ENCODE data around the gene EIF1. TPM values are rescaled to one million over a fixed set of nuclear protein-coding genes. Genes with fewer than 3 reads are reported as not detected.

Gene EIF1
- total RNA-seq, 2 donors from 2014 or later: 526 to 573 TPM

GRCh38 chr17:41687828-41688640, 651 bp upstream of the EIF1 start:
- H3K4me3 ChIP-seq (ENCODE audit: low read length): peak overlapping the region; percentile 93
- peak overlapping the region; percentile 40 for H3K27ac ChIP-seq (ENCODE audit: low read depth, low read length)
- peak; percentile 49 for TF ChIP-seq CTCF (conservative IDR thresholded peaks at IDR 0.05)
- H3K9ac ChIP-seq (ENCODE audit: extremely low read depth, low read length, poor library complexity, severe bottlenecking): peak overlapping the region; percentile 41
- Mint-ChIP-seq H3K27ac (peak overlapping the region; percentile 96), H3K36me3 (ENCODE audit: low read depth) (peaks cover 36% of the 10 kb centered on the region), H3K27me3 (ENCODE audit: insufficient read depth) (peaks cover 4% of the 10 kb centered on the region), H3K4me1 (peaks cover 9% of the 10 kb centered on the region), H3K9me3 (peaks cover 23% of the 10 kb centered on the region), H3K4me3 (peak overlapping the region; percentile 99)
- peaks cover 7% of the 10 kb centered on the region for H3K9me3 ChIP-seq (ENCODE audit: control insufficient read depth, low read length)
- H3K27me3 ChIP-seq (ENCODE audit: control insufficient read depth, insufficient read depth, low read length, poor library complexity, severe bottlenecking): no peaks in the 10 kb centered on the region
- peaks cover 37% of the 10 kb centered on the region for H3K36me3 ChIP-seq (ENCODE audit: control insufficient read depth, insufficient read depth, low read length)
- 0 to 13% methylated on average over 5 to 23 of the region's 23 CpGs for WGBS, 2 experiments (ENCODE audit: insufficient coverage in 1 of 2, insufficient read length in 1 of 2)
- H3K4me1 ChIP-seq (ENCODE audit: control insufficient read depth, insufficient read depth, low read length): no peaks in the 10 kb centered on the region
- DNase-seq: peak; percentile 66

GRCh38 chr17:41689497-41690299, 1.0 kb downstream of the EIF1 start:
- Histone ChIP-seq H3K36me3 (ENCODE audit: control insufficient read depth, insufficient read depth, low read length) (peaks cover 44% of the 10 kb centered on the region), H3K9ac (ENCODE audit: extremely low read depth, low read length, poor library complexity, severe bottlenecking) (peak overlapping the region; percentile 99), H3K4me3 (ENCODE audit: low read length) (peak overlapping the region; percentile 91), H3K9me3 (ENCODE audit: control insufficient read depth, low read length) (peaks cover 7% of the 10 kb centered on the region), H3K27me3 (ENCODE audit: control insufficient read depth, insufficient read depth, low read length, poor library complexity, severe bottlenecking) (no peaks in the 10 kb centered on the region), H3K4me1 (ENCODE audit: control insufficient read depth, insufficient read depth, low read length) (no peaks in the 10 kb centered on the region), H3K27ac (ENCODE audit: low read depth, low read length) (peak overlapping the region; percentile 98)
- DNase-seq: peak; percentile 84
- no peaks in the 10 kb centered on the region for H3K27me3 Mint-ChIP-seq (ENCODE audit: insufficient read depth)
- H3K9me3 Mint-ChIP-seq: peaks cover 23% of the 10 kb centered on the region
- H3K36me3 Mint-ChIP-seq (ENCODE audit: low read depth): peaks cover 36% of the 10 kb centered on the region
- 6 to 10% methylated on average over 24 to 27 of the region's 27 CpGs for WGBS, 2 experiments (ENCODE audit: insufficient coverage in 1 of 2, insufficient read length in 1 of 2)
- peaks cover 9% of the 10 kb centered on the region for H3K4me1 Mint-ChIP-seq
- peak; percentile 93 for TF ChIP-seq CTCF (conservative IDR thresholded peaks at IDR 0.05)
- H3K27ac Mint-ChIP-seq: peak overlapping the region; percentile 98
- peak overlapping the region; percentile 99 for H3K4me3 Mint-ChIP-seq

GRCh38 chr17:41690497-41690896, 1.8 kb downstream of the EIF1 start:
- no peak overlapping the region for H3K27ac ChIP-seq (ENCODE audit: low read depth, low read length)
- H3K4me1 Mint-ChIP-seq: peaks cover 9% of the 10 kb centered on the region
- peak; percentile 36 for DNase-seq
- H3K4me3 Mint-ChIP-seq: peak overlapping the region; percentile 99
- peaks cover 15% of the 10 kb centered on the region for H3K9me3 Mint-ChIP-seq
- H3K9me3 ChIP-seq (ENCODE audit: control insufficient read depth, low read length): peaks cover 7% of the 10 kb centered on the region
- H3K27me3 Mint-ChIP-seq (ENCODE audit: insufficient read depth): no peaks in the 10 kb centered on the region
- 94 to 100% methylated on average over 2 of the region's 2 CpGs for WGBS, 2 experiments (ENCODE audit: insufficient coverage in 1 of 2, insufficient read length in 1 of 2)
- H3K36me3 Mint-ChIP-seq (ENCODE audit: low read depth): peaks cover 36% of the 10 kb centered on the region
- no peak for TF ChIP-seq CTCF (conservative IDR thresholded peaks at IDR 0.05)
- H3K27me3 ChIP-seq (ENCODE audit: control insufficient read depth, insufficient read depth, low read length, poor library complexity, severe bottlenecking): no peaks in the 10 kb centered on the region
- peak overlapping the region; percentile 99 for H3K9ac ChIP-seq (ENCODE audit: extremely low read depth, low read length, poor library complexity, severe bottlenecking)
- peaks cover 44% of the 10 kb centered on the region for H3K36me3 ChIP-seq (ENCODE audit: control insufficient read depth, insufficient read depth, low read length)
- no peaks in the 10 kb centered on the region for H3K4me1 ChIP-seq (ENCODE audit: control insufficient read depth, insufficient read depth, low read length)
- H3K27ac Mint-ChIP-seq: peak overlapping the region; percentile 98
- H3K4me3 ChIP-seq (ENCODE audit: low read length): peak overlapping the region; percentile 91

Data from endodermal cell (in vitro differentiated cells).